ENCODE results near the gene ATAD3A. TPM values are rescaled to one million over a fixed set of nuclear protein-coding genes. Genes with fewer than 3 reads are reported as not detected.

ATAD3A gene
- total and polyA plus RNA-seq, 2 experiments from 2014 or later, result 36.5 to 80.3 TPM

DNA sequence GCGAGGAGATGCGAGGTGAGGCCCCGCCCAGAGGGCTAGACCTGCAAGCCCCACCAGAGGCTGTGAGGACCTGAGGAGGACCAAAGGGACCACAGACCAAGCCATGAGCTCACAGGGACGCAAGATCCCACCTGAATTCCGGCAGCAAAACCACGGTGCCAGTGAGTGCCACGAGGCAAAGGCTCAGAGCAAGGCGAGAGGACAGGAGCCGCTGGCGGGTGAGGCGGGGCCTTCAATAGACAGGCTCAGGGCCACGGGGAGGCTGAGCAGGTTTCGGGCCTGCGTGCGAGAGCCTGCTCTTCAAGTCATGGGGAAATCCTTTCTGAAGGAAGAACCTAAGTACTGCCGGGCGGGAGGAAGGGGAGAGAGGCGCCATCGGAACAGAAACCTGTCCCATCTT, 35.5 kb downstream of the ATAD3A start:
- Histone ChIP-seq H3K9me2 (ENCODE audit: insufficient read depth) (no peaks in the 10 kb centered on the region), H3K36me3 (ENCODE audit: insufficient read depth) (no peaks in the 10 kb centered on the region), H2AFZ (no peak overlapping the region), H4K20me1 (replicated peaks; ENCODE audit: insufficient read depth) (peaks cover 18% of the 10 kb centered on the region; the same call in 1 of the 2 replicates), H3K79me2 (replicated peaks; ENCODE audit: insufficient read depth) (peaks cover 2% of the 10 kb centered on the region), H3K4me3 (no peak overlapping the region), H3F3A (replicated peaks; ENCODE audit: low read depth) (0 out of 2 replicates have a peak, but pooled peaks cover 14% of the 10 kb centered on the region), H3K27me3 (ENCODE audit: insufficient read depth) (no peaks in the 10 kb centered on the region), H3K27ac (ENCODE audit: low read depth) (no peak overlapping the region), H3K4me2 (no peak overlapping the region), H3K4me1 (ENCODE audit: insufficient read depth) (no peaks in the 10 kb centered on the region)
- TF ChIP-seq ZNF331 (CRISPR knock-in tag; IDR thresholded peaks at IDR 0.05; ENCODE audit: low read depth), result no peak
- TF ChIP-seq POLR2AphosphoS5 (IDR thresholded peaks at IDR 0.05; ENCODE audit: low read depth), result no peak
- TF ChIP-seq, protein P1, sequence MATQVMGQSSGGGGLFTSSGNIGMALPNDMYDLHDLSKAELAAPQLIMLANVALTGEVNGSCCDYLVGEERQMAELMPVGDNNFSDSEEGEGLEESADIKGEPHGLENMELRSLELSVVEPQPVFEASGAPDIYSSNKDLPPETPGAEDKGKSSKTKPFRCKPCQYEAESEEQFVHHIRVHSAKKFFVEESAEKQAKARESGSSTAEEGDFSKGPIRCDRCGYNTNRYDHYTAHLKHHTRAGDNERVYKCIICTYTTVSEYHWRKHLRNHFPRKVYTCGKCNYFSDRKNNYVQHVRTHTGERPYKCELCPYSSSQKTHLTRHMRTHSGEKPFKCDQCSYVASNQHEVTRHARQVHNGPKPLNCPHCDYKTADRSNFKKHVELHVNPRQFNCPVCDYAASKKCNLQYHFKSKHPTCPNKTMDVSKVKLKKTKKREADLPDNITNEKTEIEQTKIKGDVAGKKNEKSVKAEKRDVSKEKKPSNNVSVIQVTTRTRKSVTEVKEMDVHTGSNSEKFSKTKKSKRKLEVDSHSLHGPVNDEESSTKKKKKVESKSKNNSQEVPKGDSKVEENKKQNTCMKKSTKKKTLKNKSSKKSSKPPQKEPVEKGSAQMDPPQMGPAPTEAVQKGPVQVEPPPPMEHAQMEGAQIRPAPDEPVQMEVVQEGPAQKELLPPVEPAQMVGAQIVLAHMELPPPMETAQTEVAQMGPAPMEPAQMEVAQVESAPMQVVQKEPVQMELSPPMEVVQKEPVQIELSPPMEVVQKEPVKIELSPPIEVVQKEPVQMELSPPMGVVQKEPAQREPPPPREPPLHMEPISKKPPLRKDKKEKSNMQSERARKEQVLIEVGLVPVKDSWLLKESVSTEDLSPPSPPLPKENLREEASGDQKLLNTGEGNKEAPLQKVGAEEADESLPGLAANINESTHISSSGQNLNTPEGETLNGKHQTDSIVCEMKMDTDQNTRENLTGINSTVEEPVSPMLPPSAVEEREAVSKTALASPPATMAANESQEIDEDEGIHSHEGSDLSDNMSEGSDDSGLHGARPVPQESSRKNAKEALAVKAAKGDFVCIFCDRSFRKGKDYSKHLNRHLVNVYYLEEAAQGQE (IDR thresholded peaks at IDR 0.05; ENCODE audit: unreplicated experiment), result no peak
- no peak for TF ChIP-seq EZH2phosphoT487 (IDR thresholded peaks at IDR 0.05; ENCODE audit: unreplicated experiment)
- no peak for TF ChIP-seq ZNF114 (CRISPR knock-in tag; IDR thresholded peaks at IDR 0.05)
- TF ChIP-seq NANOG (IDR thresholded peaks at IDR 0.05; ENCODE audit: borderline replicate concordance), result no peak
- no peak for TF ChIP-seq EZH2 (IDR thresholded peaks at IDR 0.05; ENCODE audit: low read depth, unreplicated experiment)
- no peak for TF ChIP-seq CREB1 (CRISPR knock-in tag; IDR thresholded peaks at IDR 0.05; ENCODE audit: low read depth)
- Mint-ChIP-seq H3K4me3 (no peak overlapping the region), H3K4me1 (no peaks in the 10 kb centered on the region), H3K9me3 (no peaks in the 10 kb centered on the region; the same call in 2 of the 3 replicates), H3K27ac (no peak overlapping the region), H3K27me3 (ENCODE audit: insufficient read depth, low read depth, poor library complexity) (no peaks in the 10 kb centered on the region), H3K36me3 (ENCODE audit: low read depth) (peaks cover 22% of the 10 kb centered on the region)
- no peak for ATAC-seq
- no peak for DNase-seq (ENCODE audit: low spot score)

DNA sequence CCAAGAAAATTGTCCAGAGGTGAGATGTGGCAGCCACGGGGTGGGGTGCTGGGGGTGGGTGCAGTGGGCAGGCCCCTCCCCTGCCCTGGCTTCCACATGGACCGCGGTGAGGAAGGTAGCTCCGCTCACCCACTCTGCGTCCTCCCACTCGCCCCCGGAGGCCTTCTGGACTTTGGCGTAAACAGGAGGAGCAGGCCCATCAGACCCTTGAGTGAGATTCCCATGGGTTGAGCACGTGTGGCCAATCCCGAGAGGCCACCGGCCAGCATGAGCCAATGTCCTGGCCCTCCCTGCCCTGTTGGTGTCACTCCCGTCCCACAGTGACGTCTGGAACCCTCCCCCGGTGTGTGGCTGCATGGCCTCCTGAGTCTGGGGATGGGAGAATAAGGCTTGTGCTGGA, 36.6 kb downstream of the ATAD3A start:
- H3K27ac ChIP-seq (ENCODE audit: low read depth), result no peak overlapping the region
- no peak overlapping the region for H3K27ac Mint-ChIP-seq
- H3K27me3 ChIP-seq (ENCODE audit: insufficient read depth), result no peaks in the 10 kb centered on the region
- H3K36me3 Mint-ChIP-seq (ENCODE audit: low read depth), result peaks cover 13% of the 10 kb centered on the region; the same call in 2 of the 3 replicates
- no peak for DNase-seq (ENCODE audit: low spot score)
- no peaks in the 10 kb centered on the region; the same call in 2 of the 3 replicates for H3K9me3 Mint-ChIP-seq
- H3F3A ChIP-seq (replicated peaks; ENCODE audit: low read depth), result 0 out of 2 replicates have a peak, but pooled peaks cover 15% of the 10 kb centered on the region
- no peak overlapping the region for H3K4me3 Mint-ChIP-seq
- no peaks in the 10 kb centered on the region for H3K9me2 ChIP-seq (ENCODE audit: insufficient read depth)
- H3K4me3 ChIP-seq, result no peak overlapping the region
- no peak for ATAC-seq
- peaks cover 25% of the 10 kb centered on the region for H4K20me1 ChIP-seq (replicated peaks; ENCODE audit: insufficient read depth)
- peaks cover 13% of the 10 kb centered on the region for H3K79me2 ChIP-seq (replicated peaks; ENCODE audit: insufficient read depth)
- no peak overlapping the region for H2AFZ ChIP-seq
- no peaks in the 10 kb centered on the region for H3K36me3 ChIP-seq (ENCODE audit: insufficient read depth)
- no peaks in the 10 kb centered on the region for H3K27me3 Mint-ChIP-seq (ENCODE audit: insufficient read depth, low read depth, poor library complexity)
- H3K4me1 Mint-ChIP-seq, result no peaks in the 10 kb centered on the region
- H3K4me2 ChIP-seq, result no peak overlapping the region
- no peaks in the 10 kb centered on the region for H3K4me1 ChIP-seq (ENCODE audit: insufficient read depth)
- TF ChIP-seq POLR2AphosphoS5 (IDR thresholded peaks at IDR 0.05; ENCODE audit: low read depth) (no peak), ZNF114 (CRISPR knock-in tag; IDR thresholded peaks at IDR 0.05) (no peak), EZH2phosphoT487 (IDR thresholded peaks at IDR 0.05; ENCODE audit: unreplicated experiment) (no peak), CREB1 (CRISPR knock-in tag; IDR thresholded peaks at IDR 0.05; ENCODE audit: low read depth) (no peak), JUNB (IDR thresholded peaks at IDR 0.05; ENCODE audit: unreplicated experiment) (no peak), EZH2 (IDR thresholded peaks at IDR 0.05; ENCODE audit: low read depth, unreplicated experiment) (no peak)
- TF ChIP-seq, protein P2, sequence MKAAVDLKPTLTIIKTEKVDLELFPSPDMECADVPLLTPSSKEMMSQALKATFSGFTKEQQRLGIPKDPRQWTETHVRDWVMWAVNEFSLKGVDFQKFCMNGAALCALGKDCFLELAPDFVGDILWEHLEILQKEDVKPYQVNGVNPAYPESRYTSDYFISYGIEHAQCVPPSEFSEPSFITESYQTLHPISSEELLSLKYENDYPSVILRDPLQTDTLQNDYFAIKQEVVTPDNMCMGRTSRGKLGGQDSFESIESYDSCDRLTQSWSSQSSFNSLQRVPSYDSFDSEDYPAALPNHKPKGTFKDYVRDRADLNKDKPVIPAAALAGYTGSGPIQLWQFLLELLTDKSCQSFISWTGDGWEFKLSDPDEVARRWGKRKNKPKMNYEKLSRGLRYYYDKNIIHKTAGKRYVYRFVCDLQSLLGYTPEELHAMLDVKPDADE (IDR thresholded peaks at IDR 0.05), result no peak
- TF ChIP-seq, protein P3, sequence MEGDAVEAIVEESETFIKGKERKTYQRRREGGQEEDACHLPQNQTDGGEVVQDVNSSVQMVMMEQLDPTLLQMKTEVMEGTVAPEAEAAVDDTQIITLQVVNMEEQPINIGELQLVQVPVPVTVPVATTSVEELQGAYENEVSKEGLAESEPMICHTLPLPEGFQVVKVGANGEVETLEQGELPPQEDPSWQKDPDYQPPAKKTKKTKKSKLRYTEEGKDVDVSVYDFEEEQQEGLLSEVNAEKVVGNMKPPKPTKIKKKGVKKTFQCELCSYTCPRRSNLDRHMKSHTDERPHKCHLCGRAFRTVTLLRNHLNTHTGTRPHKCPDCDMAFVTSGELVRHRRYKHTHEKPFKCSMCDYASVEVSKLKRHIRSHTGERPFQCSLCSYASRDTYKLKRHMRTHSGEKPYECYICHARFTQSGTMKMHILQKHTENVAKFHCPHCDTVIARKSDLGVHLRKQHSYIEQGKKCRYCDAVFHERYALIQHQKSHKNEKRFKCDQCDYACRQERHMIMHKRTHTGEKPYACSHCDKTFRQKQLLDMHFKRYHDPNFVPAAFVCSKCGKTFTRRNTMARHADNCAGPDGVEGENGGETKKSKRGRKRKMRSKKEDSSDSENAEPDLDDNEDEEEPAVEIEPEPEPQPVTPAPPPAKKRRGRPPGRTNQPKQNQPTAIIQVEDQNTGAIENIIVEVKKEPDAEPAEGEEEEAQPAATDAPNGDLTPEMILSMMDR (conservative IDR thresholded peaks at IDR 0.05; ENCODE audit: low read depth in 2 of 2), result no peak
- TF ChIP-seq, protein P1 (IDR thresholded peaks at IDR 0.05; ENCODE audit: unreplicated experiment), result no peak

Measured in GM23338 (cell line).